GM12878 (cell line): Measurements from ENCODE around the gene IKBKG. TPM values are rescaled to one million over a fixed set of nuclear protein-coding genes. Genes with fewer than 3 reads are reported as not detected.
A peak's percentile ranks its signal among the peaks of the same experiment; 100 is the strongest.

Source experiments
- ASH2L ChIP-seq: fragments of 300-600, 200-600 bp; sonication (generic); IDR thresholded peaks from 2 replicates; pipeline ENCODE4 v1.6.1; 2017; ENCODE audit warnings: low read depth, mild to moderate bottlenecking, borderline replicate concordance
- EZH2 ChIP-seq: IDR thresholded peaks from 2 replicates; pipeline ENCODE4 v1.6.1; 2012; ENCODE audit warnings: low read depth, mild to moderate bottlenecking, control low read depth, inconsistent platforms, low read length, borderline replicate concordance; ENCODE audit not compliant: control insufficient read depth
- HCFC1 ChIP-seq: fragments of 150-350 bp; IDR thresholded peaks from 2 replicates; pipeline ENCODE4 v1.6.1; 2014; ENCODE audit warnings: low read length
- MYC ChIP-seq: IDR thresholded peaks from 2 replicates; pipeline ENCODE4 v1.6.1; 2011; ENCODE audit warnings: mild to moderate bottlenecking, low read length, moderate library complexity, inconsistent platforms; ENCODE audit not compliant: insufficient read depth, insufficient replicate concordance, insufficient read length, severe bottlenecking
- NFXL1 ChIP-seq: fragments of 450-650 bp; IDR thresholded peaks from 2 replicates; pipeline ENCODE4 v1.6.1; 2017; ENCODE audit warnings: antibody characterized with exemption, mild to moderate bottlenecking, borderline replicate concordance
- POLR2AphosphoS2 ChIP-seq: IDR thresholded peaks from 2 replicates; pipeline ENCODE4 v1.6.1; 2011; ENCODE audit warnings: low read depth, mild to moderate bottlenecking, low read length, improper control_type of control experiment, moderate library complexity
- WRNIP1 ChIP-seq: IDR thresholded peaks from 2 replicates; pipeline ENCODE4 v1.6.1; 2011; ENCODE audit warnings: low read depth, low read length, improper control_type of control experiment, borderline replicate concordance
- YY1 ChIP-seq: IDR thresholded peaks from 2 replicates; pipeline ENCODE4 v1.6.1; 2011; ENCODE audit warnings: low read depth, mild to moderate bottlenecking, low read length
- ZBTB40 ChIP-seq: fragments of 450-650 bp; IDR thresholded peaks from 2 replicates; pipeline ENCODE4 v1.6.1; 2016; ENCODE audit warnings: mild to moderate bottlenecking, moderate library complexity, borderline replicate concordance
- ZNF24 ChIP-seq: fragments of 450-650 bp; IDR thresholded peaks from 2 replicates; pipeline ENCODE4 v1.6.1; 2017; ENCODE audit warnings: antibody characterized with exemption, mild to moderate bottlenecking
- polyA plus RNA-seq, 11 experiments: library from polyadenylated mRNA; depleted of rRNA in 4 of 11; unstranded in 6 of 11; stranded (reverse) in 5 of 11; fragments of >200 nt; fragmentation: Nextera tagmentation in 4 of 11; fragmentation: Illumina TruSeq in 1 of 11; extraction: Ambion mirVana in 4 of 11; extraction: Trizol in 1 of 11; gene quantifications; 1 replicate in 1 of 11; 2 replicates in 10 of 11; pipeline versions ENCODE4 v1.2.1 to v1.2.3, GENCODE V29; 2011 to 2016; ENCODE audit warnings: inconsistent platforms in 2 of 11, missing spikeins in 2 of 11, low read depth in 1 of 11
- total RNA-seq, 4 experiments: library from RNA; depleted of rRNA in 3 of 4; stranded (reverse); fragments of >200 nt in 3 of 4; fragmentation: Illumina TruSeq in 1 of 4; extraction: Trizol in 1 of 4; gene quantifications; 2 replicates each; pipeline versions ENCODE4 v1.2.1 to v1.2.3, GENCODE V29; 2013 to 2021
- TF ChIP-seq, protein P1 (sequence below): fragments of 450-650 bp; IDR thresholded peaks from 2 replicates; pipeline ENCODE4 v1.6.1; 2017; ENCODE audit warnings: mild to moderate bottlenecking, moderate library complexity
- TF ChIP-seq, protein P2 (sequence below): fragments of 450-650 bp; formaldehyde crosslinking; IDR thresholded peaks from 2 replicates; pipeline ENCODE4 v1.4.0; 2022; ENCODE audit warnings: mild to moderate bottlenecking, moderate library complexity
- TF ChIP-seq, protein P3 (sequence below): IDR thresholded peaks from 2 replicates; pipeline ENCODE4 v1.6.1; 2012; ENCODE audit warnings: mild to moderate bottlenecking, low read depth, low read length

The IKBKG gene
- total and polyA plus RNA-seq, 10 of the 15 experiments (the other 5 are each of a cell fraction or from before 2014, with no cell fraction given): 0.35 to 30.7 (median 16.7) TPM

DNA sequence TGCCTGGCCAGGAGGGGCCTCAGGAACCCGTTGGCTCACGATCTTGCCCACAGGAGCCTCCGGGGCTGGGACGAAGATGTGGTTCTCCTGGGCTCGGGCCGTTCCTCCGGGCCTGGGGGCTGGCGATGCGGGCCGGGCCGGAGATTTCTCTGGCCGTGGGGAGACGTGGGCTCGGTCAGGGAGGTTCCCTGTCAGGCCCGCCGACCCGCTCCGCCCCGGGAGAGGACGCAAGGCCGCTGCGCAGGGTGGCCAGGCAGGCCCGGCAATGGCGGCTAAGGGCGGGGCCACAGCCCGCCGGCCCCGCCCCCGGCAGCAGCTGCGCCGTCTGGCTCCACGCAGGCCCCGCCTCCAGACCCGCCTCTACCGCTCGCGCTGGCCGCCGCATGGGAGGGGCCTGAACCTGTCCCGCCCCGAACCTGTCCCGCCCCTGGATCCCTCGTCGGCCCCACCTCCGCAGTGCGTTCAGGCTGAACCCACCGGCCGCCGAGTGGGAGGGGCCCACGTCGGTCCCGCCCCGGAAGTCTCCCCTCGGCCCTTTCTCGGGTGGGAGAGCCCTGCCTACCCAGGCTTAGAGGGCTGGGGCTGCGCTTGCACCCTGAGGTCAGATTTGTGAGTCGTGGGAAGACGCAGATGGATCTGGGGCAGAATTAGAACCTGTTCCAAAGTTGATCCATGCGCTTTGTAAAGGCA lies 31.3 kb upstream of the IKBKG start, which contains the start of gene FAM3A (continued):
- TF ChIP-seq, protein P1, sequence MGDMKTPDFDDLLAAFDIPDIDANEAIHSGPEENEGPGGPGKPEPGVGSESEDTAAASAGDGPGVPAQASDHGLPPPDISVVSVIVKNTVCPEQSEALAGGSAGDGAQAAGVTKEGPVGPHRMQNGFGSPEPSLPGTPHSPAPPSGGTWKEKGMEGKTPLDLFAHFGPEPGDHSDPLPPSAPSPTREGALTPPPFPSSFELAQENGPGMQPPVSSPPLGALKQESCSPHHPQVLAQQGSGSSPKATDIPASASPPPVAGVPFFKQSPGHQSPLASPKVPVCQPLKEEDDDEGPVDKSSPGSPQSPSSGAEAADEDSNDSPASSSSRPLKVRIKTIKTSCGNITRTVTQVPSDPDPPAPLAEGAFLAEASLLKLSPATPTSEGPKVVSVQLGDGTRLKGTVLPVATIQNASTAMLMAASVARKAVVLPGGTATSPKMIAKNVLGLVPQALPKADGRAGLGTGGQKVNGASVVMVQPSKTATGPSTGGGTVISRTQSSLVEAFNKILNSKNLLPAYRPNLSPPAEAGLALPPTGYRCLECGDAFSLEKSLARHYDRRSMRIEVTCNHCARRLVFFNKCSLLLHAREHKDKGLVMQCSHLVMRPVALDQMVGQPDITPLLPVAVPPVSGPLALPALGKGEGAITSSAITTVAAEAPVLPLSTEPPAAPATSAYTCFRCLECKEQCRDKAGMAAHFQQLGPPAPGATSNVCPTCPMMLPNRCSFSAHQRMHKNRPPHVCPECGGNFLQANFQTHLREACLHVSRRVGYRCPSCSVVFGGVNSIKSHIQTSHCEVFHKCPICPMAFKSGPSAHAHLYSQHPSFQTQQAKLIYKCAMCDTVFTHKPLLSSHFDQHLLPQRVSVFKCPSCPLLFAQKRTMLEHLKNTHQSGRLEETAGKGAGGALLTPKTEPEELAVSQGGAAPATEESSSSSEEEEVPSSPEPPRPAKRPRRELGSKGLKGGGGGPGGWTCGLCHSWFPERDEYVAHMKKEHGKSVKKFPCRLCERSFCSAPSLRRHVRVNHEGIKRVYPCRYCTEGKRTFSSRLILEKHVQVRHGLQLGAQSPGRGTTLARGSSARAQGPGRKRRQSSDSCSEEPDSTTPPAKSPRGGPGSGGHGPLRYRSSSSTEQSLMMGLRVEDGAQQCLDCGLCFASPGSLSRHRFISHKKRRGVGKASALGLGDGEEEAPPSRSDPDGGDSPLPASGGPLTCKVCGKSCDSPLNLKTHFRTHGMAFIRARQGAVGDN: peak; percentile 35
- TF ChIP-seq EZH2: no peak
- no peak for TF ChIP-seq NFXL1
- TF ChIP-seq HCFC1: no peak
- TF ChIP-seq, protein P2, sequence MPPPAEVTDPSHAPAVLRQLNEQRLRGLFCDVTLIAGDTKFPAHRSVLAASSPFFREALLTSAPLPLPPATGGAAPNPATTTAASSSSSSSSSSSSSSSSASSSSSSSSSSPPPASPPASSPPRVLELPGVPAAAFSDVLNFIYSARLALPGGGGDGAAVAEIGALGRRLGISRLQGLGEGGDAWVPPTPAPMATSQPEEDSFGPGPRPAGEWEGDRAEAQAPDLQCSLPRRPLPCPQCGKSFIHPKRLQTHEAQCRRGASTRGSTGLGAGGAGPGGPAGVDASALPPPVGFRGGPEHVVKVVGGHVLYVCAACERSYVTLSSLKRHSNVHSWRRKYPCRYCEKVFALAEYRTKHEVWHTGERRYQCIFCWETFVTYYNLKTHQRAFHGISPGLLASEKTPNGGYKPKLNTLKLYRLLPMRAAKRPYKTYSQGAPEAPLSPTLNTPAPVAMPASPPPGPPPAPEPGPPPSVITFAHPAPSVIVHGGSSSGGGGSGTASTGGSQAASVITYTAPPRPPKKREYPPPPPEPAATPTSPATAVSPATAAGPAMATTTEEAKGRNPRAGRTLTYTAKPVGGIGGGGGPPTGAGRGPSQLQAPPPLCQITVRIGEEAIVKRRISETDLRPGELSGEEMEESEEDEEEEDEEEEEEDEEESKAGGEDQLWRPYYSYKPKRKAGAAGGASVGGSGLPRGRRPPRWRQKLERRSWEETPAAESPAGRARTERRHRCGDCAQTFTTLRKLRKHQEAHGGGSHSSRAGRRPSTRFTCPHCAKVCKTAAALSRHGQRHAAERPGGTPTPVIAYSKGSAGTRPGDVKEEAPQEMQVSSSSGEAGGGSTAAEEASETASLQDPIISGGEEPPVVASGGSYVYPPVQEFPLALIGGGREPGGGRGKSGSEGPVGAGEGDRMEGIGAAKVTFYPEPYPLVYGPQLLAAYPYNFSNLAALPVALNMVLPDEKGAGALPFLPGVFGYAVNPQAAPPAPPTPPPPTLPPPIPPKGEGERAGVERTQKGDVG (CRISPR knock-in tag): no peak
- no peak for TF ChIP-seq ASH2L
- peak; percentile 94 for TF ChIP-seq YY1
- TF ChIP-seq, protein P3, sequence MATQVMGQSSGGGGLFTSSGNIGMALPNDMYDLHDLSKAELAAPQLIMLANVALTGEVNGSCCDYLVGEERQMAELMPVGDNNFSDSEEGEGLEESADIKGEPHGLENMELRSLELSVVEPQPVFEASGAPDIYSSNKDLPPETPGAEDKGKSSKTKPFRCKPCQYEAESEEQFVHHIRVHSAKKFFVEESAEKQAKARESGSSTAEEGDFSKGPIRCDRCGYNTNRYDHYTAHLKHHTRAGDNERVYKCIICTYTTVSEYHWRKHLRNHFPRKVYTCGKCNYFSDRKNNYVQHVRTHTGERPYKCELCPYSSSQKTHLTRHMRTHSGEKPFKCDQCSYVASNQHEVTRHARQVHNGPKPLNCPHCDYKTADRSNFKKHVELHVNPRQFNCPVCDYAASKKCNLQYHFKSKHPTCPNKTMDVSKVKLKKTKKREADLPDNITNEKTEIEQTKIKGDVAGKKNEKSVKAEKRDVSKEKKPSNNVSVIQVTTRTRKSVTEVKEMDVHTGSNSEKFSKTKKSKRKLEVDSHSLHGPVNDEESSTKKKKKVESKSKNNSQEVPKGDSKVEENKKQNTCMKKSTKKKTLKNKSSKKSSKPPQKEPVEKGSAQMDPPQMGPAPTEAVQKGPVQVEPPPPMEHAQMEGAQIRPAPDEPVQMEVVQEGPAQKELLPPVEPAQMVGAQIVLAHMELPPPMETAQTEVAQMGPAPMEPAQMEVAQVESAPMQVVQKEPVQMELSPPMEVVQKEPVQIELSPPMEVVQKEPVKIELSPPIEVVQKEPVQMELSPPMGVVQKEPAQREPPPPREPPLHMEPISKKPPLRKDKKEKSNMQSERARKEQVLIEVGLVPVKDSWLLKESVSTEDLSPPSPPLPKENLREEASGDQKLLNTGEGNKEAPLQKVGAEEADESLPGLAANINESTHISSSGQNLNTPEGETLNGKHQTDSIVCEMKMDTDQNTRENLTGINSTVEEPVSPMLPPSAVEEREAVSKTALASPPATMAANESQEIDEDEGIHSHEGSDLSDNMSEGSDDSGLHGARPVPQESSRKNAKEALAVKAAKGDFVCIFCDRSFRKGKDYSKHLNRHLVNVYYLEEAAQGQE: no peak
- TF ChIP-seq WRNIP1: no peak
- no peak for TF ChIP-seq MYC
- TF ChIP-seq ZBTB40: no peak
- 0 out of 2 replicates have a peak, but pooled peaks have one; percentile 60 for TF ChIP-seq POLR2AphosphoS2
- TF ChIP-seq ZNF24: 0 out of 2 replicates have a peak, but pooled peaks have one; percentile 12
